NCI-H748 (cell line): ENCODE data around the gene MPZ.
"Not testable (repeated sequence)": the region's sequence is repeated elsewhere in the genome, so short reads cannot be mapped to it uniquely, and the experiment has no call there.

Experiments
- DNase-seq: peaks from one replicate; lab custom pipeline; 2025; ENCODE audit not compliant: unreplicated experiment; lab: John Stamatoyannopoulos, UW

MPZ gene

DNA sequence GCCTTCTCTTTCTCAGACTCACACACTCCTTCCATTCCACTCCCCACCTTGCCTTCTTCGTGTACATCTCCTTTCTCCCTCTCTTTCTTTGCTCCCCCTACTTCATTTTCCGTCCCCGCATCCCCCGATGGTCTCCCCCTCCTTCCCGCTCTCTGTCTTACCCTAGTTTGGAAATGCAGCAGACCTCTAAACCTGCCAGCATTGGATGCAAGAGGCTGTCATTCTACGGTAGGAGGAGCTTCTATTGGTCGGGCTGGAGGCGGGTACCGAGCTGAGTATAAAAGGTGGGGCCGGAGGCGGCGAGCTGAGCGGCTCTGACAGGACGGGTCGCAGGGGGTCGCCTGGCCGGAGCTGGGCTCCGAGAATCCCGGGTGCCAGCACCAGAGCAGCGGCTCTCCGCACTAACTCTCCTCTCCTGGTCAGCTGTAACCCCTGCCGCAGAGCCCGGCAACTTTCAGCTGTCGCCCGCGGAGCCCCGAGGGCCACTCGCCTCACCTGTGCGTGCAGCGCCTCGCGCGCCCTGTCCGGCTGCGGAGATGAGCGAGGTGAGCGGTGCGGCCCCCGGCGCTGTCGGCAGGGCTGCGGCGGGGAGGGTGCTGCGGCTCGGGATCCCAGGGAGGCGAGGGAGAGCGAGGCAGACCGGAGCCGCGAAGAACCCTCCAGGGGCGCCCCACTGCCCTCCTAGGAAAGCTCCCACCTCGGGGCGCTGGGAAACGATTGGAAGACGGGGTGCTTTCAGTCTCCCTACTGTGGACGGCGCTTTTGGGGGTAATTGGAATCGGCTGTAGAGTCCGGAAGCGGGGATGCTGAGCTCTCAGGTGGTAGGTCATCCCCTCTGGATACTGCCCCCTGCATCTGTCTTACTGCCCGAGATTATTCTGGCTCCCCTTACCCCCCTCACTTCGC is 51.1 kb downstream of the MPZ start, which contains the start of gene PCP4L1:
PCP4L1 (plus strand) TSS at position 307 of the 906 bp plus-strand sequence; CDS start at position 537, 230 bp downstream.
- peak; percentile 85 for DNase-seq

DNA sequence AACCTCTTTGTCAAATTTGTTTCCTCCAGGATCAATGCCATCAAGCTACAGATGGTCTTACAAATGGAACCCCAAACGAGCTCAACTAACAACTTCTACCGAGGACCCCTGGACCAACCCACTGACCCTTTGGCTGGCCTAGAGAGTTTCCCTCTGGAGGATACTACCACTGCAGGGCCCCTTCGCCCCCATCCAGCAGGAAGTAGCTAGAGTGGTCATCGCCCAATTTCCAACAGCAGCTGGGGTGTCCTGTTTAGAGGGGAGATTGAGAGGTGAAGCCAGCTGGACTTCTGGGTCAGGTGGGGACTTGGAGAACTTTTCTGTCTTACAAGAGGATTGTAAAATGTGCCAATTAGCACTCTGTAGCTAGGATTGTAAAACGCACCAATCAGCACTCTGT is 52.7 kb downstream of the MPZ start:
- DNase-seq, result peak; percentile 4

DNA sequence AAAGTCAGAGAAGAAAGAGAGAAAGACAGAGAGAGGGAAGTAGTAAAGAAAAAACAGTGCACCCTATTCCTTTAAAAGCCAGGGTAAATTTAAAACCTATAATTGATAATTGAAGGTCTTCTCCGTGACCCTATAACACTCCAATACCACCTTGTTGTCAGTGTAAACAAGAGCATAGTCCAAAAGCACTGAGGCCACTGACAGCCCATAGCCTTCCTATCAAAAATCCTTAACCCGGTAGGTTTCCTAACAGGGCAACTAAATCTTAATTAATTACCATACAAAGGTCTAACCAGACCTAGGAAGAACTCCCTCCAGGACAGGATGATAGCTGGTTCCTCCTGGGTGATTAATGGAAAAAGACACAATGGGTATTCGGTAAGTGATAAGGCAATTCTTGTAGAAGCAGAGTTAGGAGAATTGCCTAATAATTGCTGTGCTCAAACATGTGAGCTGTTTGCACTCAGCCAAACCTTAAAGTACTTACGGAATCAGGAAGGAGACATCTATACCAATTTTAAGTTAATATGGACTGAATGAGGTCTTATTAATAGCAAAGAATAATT is 53.7 kb downstream of the MPZ start:
- not testable (repeated sequence) for DNase-seq

GRCh38 chr1:161255302-161255701 is 54.5 kb downstream of the MPZ start:
- not testable (repeated sequence) for DNase-seq
